ENCODE measurements around the gene COL25A1.

The COL25A1 gene

DNA sequence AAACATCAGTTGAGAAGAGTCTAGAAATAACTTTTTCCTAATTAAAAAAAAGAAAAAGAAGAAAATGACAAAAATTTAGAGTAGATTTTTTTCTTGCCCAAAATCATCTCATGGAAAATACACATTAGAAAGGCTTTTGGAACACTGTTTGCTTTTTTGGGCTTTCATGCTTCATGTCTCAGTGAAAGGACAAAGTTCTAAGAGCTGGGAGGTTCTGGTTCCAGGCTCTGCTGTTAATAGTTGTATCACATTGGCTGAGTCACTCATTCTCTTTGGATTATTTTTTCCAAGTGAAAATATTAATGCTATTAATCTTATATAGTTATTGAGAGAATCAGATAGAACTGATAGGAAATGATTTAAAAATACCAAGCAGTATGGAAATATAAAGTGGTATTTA is 506.7 kb downstream of the COL25A1 start:
- TF ChIP-seq, protein P1, sequence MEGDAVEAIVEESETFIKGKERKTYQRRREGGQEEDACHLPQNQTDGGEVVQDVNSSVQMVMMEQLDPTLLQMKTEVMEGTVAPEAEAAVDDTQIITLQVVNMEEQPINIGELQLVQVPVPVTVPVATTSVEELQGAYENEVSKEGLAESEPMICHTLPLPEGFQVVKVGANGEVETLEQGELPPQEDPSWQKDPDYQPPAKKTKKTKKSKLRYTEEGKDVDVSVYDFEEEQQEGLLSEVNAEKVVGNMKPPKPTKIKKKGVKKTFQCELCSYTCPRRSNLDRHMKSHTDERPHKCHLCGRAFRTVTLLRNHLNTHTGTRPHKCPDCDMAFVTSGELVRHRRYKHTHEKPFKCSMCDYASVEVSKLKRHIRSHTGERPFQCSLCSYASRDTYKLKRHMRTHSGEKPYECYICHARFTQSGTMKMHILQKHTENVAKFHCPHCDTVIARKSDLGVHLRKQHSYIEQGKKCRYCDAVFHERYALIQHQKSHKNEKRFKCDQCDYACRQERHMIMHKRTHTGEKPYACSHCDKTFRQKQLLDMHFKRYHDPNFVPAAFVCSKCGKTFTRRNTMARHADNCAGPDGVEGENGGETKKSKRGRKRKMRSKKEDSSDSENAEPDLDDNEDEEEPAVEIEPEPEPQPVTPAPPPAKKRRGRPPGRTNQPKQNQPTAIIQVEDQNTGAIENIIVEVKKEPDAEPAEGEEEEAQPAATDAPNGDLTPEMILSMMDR (IDR thresholded peaks at IDR 0.05; ENCODE audit: extremely low read depth, insufficient read depth, missing control alignments) = no peak
- in situ Hi-C loops (cut with MboI; ENCODE audit: low pct_unique_long_range_greater_than_20kb, low sequenced_read_pairs, unreplicated experiment) = no loop called here
- DNase-seq (ENCODE audit: low spot score) = no peak

DNA sequence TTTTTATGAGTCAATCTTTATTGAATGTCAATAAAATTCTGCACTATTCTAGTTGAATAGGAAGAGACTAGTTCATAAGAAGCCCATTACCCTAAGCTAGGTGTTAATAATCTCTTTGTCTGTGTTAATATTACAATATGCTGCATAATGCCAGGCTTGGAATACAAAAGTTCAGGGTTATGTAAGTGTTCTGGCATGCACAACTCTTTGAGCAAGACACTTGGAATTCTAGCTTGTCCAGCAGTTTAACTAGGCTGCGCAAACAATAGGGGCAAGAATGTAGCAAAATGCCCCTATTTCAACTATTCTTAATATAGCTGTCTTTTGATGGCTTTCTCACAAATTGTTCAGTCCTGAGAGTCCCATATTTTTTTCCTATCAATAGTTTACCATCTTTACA is 508.3 kb downstream of the COL25A1 start:
- in situ Hi-C loops (cut with MboI; ENCODE audit: low pct_unique_long_range_greater_than_20kb, low sequenced_read_pairs, unreplicated experiment) = no loop called here
- TF ChIP-seq, protein P1 (IDR thresholded peaks at IDR 0.05; ENCODE audit: extremely low read depth, insufficient read depth, missing control alignments) = no peak

DNA sequence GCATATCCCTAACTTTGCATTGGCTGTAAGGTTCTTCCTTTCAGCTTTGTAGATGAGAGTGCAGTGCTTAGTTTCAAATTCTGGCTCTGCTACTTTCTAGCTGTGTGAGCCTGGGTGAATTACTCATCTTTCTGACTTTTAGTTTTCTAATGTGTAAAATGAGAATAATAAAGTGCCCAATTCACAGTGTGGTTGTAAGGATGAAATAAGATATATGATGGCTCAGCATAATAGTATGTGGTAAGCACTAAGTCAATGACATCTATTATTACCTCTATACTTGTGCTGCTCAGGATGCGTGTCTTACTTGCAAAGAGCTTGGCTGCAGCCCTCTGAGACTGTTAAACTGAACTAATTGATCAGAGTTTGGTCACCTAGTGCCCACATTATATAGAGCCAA is 509.0 kb downstream of the COL25A1 start:
- TF ChIP-seq, protein P1 (IDR thresholded peaks at IDR 0.05; ENCODE audit: extremely low read depth, insufficient read depth, missing control alignments) = no peak
- in situ Hi-C loops (cut with MboI; ENCODE audit: low pct_unique_long_range_greater_than_20kb, low sequenced_read_pairs, unreplicated experiment) = no loop called here
- DNase-seq (ENCODE audit: low spot score) = no peak

More for the DNA sequence above, 508.3 kb downstream of the COL25A1 start:
- no peak for DNase-seq (ENCODE audit: low spot score)

DNA sequence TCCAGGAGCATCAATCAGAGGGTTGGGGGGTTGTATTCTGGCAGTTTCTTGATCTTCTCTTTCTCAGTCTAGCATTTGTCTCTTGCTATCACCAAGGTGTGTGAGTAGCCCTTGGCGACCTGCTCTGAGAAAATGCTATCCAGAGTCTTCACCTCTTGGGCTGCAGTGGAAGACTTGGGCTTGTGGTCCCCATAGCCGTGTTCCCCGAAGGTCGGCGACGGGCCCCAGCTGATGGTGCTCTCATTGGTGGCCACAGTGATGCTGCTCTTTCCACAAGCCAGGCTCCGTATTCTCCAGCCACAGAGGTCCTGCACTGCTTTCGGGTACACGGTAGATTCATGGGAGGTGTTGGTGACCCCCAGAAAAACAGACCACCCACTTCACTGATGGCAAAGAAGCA is 513.7 kb downstream of the COL25A1 start:
- DNase-seq (ENCODE audit: low spot score) = no peak
- TF ChIP-seq, protein P1 (IDR thresholded peaks at IDR 0.05; ENCODE audit: extremely low read depth, insufficient read depth, missing control alignments) = no peak
- in situ Hi-C loops (cut with MboI; ENCODE audit: low pct_unique_long_range_greater_than_20kb, low sequenced_read_pairs, unreplicated experiment) = no loop called here

DNA sequence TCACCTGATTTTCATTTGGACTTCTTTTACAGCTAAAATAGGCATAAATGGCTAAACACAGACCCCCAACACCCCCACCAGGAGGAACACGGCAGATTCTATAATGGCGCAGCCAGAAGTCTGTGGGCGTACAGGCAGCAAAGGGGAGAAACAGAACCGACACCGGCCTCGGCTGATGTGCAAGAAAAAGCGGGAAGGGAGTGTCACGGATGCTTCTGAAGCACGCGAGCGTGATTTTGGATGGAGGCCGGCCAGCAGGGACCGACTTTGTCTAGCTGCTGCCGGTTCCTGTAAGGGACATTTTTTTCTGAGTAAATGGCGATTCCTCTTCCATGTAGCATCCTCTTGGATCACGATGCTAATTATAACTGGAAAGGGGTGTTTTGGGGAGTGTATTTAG is 514.7 kb downstream of the COL25A1 start:
- in situ Hi-C loops (cut with MboI; ENCODE audit: low pct_unique_long_range_greater_than_20kb, low sequenced_read_pairs, unreplicated experiment) = no loop called here
- TF ChIP-seq, protein P1 (IDR thresholded peaks at IDR 0.05; ENCODE audit: extremely low read depth, insufficient read depth, missing control alignments) = no peak
- DNase-seq (ENCODE audit: low spot score) = no peak

DNA sequence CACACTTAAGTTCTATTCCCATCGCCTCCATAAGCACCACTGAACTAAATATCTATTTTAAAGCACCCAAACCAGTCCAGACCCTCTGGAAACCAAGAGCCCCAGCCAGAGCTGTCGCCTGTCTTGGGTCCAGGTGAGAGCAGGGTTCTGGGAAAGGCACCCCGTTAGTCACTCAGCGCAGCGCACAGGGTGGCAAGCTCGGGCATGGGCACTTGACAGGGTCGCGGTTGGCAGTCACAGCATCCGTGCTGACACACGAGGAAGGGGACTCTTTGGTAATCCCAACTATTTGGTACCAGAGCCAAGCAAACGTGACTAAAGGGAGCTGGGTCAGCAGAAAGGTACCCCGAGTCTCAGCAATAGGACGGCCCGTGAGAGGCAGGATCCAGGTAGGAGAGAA is 515.4 kb downstream of the COL25A1 start:
- TF ChIP-seq, protein P1 (IDR thresholded peaks at IDR 0.05; ENCODE audit: extremely low read depth, insufficient read depth, missing control alignments) = no peak
- in situ Hi-C loops (cut with MboI; ENCODE audit: low pct_unique_long_range_greater_than_20kb, low sequenced_read_pairs, unreplicated experiment) = no loop called here
- no peak for DNase-seq (ENCODE audit: low spot score)

DNA sequence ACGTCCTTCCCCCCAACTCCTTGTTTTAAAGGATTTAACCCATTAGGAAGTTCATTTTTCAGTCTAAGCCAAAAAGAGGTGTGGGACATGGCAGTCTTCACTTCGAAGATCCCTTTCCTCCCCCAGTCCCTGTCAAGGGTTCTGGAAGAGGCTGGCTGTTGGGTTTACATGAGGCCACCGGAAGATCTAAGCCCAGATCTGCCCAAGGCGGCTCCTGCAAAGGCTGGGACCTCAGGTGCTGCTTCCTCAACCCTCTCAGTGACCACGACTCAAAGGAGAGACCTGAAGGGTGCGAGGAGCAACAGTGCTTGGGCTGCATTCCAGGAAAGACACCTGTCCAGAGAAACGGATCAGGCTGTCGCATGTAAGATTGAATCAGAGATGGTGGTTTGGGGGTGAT is 516.1 kb downstream of the COL25A1 start:
- DNase-seq (ENCODE audit: low spot score) = no peak
- in situ Hi-C loops (cut with MboI; ENCODE audit: low pct_unique_long_range_greater_than_20kb, low sequenced_read_pairs, unreplicated experiment) = no loop called here

More for the DNA sequence above, 516.1 kb downstream of the COL25A1 start:
- TF ChIP-seq, protein P1 (IDR thresholded peaks at IDR 0.05; ENCODE audit: extremely low read depth, insufficient read depth, missing control alignments) = no peak

All from GM13977 (cell line).